ENCODE measurements around the gene PITPNC1. TPM values are rescaled to one million over a fixed set of nuclear protein-coding genes. Genes with fewer than 3 reads are reported as not detected.
A peak's percentile ranks its signal among the peaks of the same experiment; 100 is the strongest.
"Not testable (repeated sequence)": the region's sequence is repeated elsewhere in the genome, so short reads cannot be mapped to it uniquely, and the experiment has no call there.

The PITPNC1 gene
- total RNA-seq, 1 experiment from 2014 or later: 24.0 TPM

- DNase-seq (ENCODE audit: low spot score); in situ Hi-C loops (cut with HindIII; ENCODE audit: low sequenced_read_pairs): not testable (repeated sequence)
These were observed 45.2 kb downstream of the PITPNC1 start for GRCh38 chr17:67422296-67422695.

GRCh38 chr17:67422897-67423296, 45.8 kb downstream of the PITPNC1 start:
- DNase-seq (ENCODE audit: low spot score): no peak
- in situ Hi-C loops (cut with HindIII; ENCODE audit: low sequenced_read_pairs): no loop called here

- in situ Hi-C loops (cut with HindIII; ENCODE audit: low sequenced_read_pairs): no loop called here
- DNase-seq (ENCODE audit: low spot score): no peak
These were observed 48.6 kb downstream of the PITPNC1 start for GRCh38 chr17:67425571-67426160.

GRCh38 chr17:67427424-67427823, 50.3 kb downstream of the PITPNC1 start:
- DNase-seq (ENCODE audit: low spot score): no peak
- in situ Hi-C loops (cut with HindIII; ENCODE audit: low sequenced_read_pairs): no loop called here

- DNase-seq (ENCODE audit: low spot score); in situ Hi-C loops (cut with HindIII; ENCODE audit: low sequenced_read_pairs): not testable (repeated sequence)
These were observed 53.4 kb downstream of the PITPNC1 start for GRCh38 chr17:67430515-67430914.

- no peak for DNase-seq (ENCODE audit: low spot score)
- in situ Hi-C loops (cut with HindIII; ENCODE audit: low sequenced_read_pairs): no loop called here
These were observed 54.4 kb downstream of the PITPNC1 start for GRCh38 chr17:67431249-67432015.

- in situ Hi-C loops (cut with HindIII; ENCODE audit: low sequenced_read_pairs): no loop called here
These were observed 56.3 kb downstream of the PITPNC1 start for GRCh38 chr17:67433248-67433924.

GRCh38 chr17:67434061-67434525, 57.0 kb downstream of the PITPNC1 start:
- in situ Hi-C loops (cut with HindIII; ENCODE audit: low sequenced_read_pairs): no loop called here
- DNase-seq (ENCODE audit: low spot score): no peak

More at GRCh38 chr17:67433248-67433924, 56.3 kb downstream of the PITPNC1 start:
- DNase-seq (ENCODE audit: low spot score): no peak

- in situ Hi-C loops (cut with HindIII; ENCODE audit: low sequenced_read_pairs): no loop called here
These were observed 58.0 kb downstream of the PITPNC1 start for GRCh38 chr17:67435122-67435521.

GRCh38 chr17:67435786-67436185, 58.7 kb downstream of the PITPNC1 start:
- in situ Hi-C loops (cut with HindIII; ENCODE audit: low sequenced_read_pairs): no loop called here

More at GRCh38 chr17:67435122-67435521, 58.0 kb downstream of the PITPNC1 start:
- DNase-seq (ENCODE audit: low spot score): no peak

GRCh38 chr17:67436233-67436632, 59.2 kb downstream of the PITPNC1 start:
- in situ Hi-C loops (cut with HindIII; ENCODE audit: low sequenced_read_pairs): no loop called here
- no peak for DNase-seq (ENCODE audit: low spot score)

More at GRCh38 chr17:67435786-67436185, 58.7 kb downstream of the PITPNC1 start:
- no peak for DNase-seq (ENCODE audit: low spot score)

GRCh38 chr17:67438667-67439066, 61.6 kb downstream of the PITPNC1 start:
- DNase-seq (ENCODE audit: low spot score): no peak
- in situ Hi-C loops (cut with HindIII; ENCODE audit: low sequenced_read_pairs): no loop called here

GRCh38 chr17:67439269-67439668, 62.2 kb downstream of the PITPNC1 start:
- in situ Hi-C loops (cut with HindIII; ENCODE audit: low sequenced_read_pairs): no loop called here
- DNase-seq (ENCODE audit: low spot score): no peak

- DNase-seq (ENCODE audit: low spot score): no peak
- in situ Hi-C loops (cut with HindIII; ENCODE audit: low sequenced_read_pairs): no loop called here
These were observed 63.4 kb downstream of the PITPNC1 start for GRCh38 chr17:67440277-67441051.

GRCh38 chr17:67441052-67441895, 64.2 kb downstream of the PITPNC1 start:
- in situ Hi-C loops (cut with HindIII; ENCODE audit: low sequenced_read_pairs): no loop called here
- no peak for DNase-seq (ENCODE audit: low spot score)

- no peak for DNase-seq (ENCODE audit: low spot score)
- in situ Hi-C loops (cut with HindIII; ENCODE audit: low sequenced_read_pairs): no loop called here
These were observed 64.8 kb downstream of the PITPNC1 start for GRCh38 chr17:67441896-67442219.

- in situ Hi-C loops (cut with HindIII; ENCODE audit: low sequenced_read_pairs): no loop called here
- DNase-seq (ENCODE audit: low spot score): peak; percentile 8
These were observed 65.9 kb downstream of the PITPNC1 start for GRCh38 chr17:67442787-67443624.
